Measurements from ENCODE around the gene TERC. TPM values are rescaled to one million over a fixed set of nuclear protein-coding genes. Genes with fewer than 3 reads are reported as not detected.
"Not testable (repeated sequence)": the region's sequence is repeated elsewhere in the genome, so short reads cannot be mapped to it uniquely, and the experiment has no call there.

TERC gene
- total and polyA plus RNA-seq, 4 donors, result 0.90 to 43.4 (median 15.0) TPM

DNA sequence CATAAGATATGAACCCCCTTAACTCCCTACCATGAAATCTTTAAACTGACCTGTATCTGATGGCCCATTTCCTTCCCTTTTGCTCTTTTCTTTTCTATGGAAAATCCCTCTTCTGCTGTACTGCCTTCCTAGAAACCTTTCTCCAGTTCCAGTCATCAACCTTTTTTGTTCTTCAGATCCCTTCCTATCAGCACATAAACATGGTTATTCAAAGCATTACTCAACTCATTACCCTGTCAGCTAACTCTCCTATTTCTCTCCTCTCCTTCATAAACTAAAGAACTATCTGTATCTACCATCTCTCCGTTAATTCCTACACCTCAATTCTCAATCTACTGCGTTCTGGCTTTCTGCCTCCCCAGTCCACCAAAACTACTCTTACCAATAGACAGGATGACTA lies 13.0 kb downstream of the TERC start:
- WGBS (ENCODE audit: insufficient coverage), result 100% methylated on average over 1 of the region's 2 CpGs
- no peaks in the 10 kb centered on the region for H3K27me3 ChIP-seq (ENCODE audit: control insufficient read depth, insufficient read depth, low read length)
- H3K9me3 ChIP-seq (ENCODE audit: control insufficient read depth, insufficient read depth, low read length), result no peaks in the 10 kb centered on the region

DNA sequence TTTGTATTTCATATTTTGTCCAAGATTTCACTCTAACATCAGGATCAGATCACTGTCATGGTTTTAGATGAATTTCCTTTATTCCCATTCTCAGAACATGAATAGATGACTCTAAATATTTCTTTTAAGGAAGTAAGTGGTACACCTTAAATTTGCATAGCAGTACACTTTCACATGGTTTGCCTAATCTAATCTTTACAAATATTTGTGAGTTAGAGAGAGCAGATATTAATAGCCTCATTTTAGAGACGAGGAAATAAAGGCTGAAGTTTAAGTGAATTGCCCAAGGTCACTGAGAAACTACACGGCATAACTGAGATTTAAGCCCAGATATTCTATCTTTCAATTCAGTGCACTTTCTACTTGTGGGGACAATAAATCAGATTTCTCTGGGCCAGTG lies 14.2 kb downstream of the TERC start:
- DNase-seq (ENCODE audit: low read depth in 4 of 6, low spot score in 6 of 6), result no peak
- Histone ChIP-seq H3K9me3 (ENCODE audit: control insufficient read depth, insufficient read depth, low read length) (no peaks in the 10 kb centered on the region), H3K27ac (ENCODE audit: low read depth, low read length) (no peak overlapping the region), H3K27me3 (ENCODE audit: control insufficient read depth, insufficient read depth, low read length) (no peaks in the 10 kb centered on the region), H3K36me3 (ENCODE audit: control insufficient read depth, insufficient read depth, low read length) (no peaks in the 10 kb centered on the region), H3K4me1 (ENCODE audit: control insufficient read depth, insufficient read depth, low read length) (no peaks in the 10 kb centered on the region), H3K4me3 (ENCODE audit: low read depth, low read length) (no peak overlapping the region)
- 87% methylated on average over 2 of the region's 2 CpGs for WGBS (ENCODE audit: insufficient coverage)

More for the DNA sequence above, 13.0 kb downstream of the TERC start:
- no peak overlapping the region for H3K27ac ChIP-seq (ENCODE audit: low read depth, low read length)
- H3K36me3 ChIP-seq (ENCODE audit: control insufficient read depth, insufficient read depth, low read length), result no peaks in the 10 kb centered on the region
- H3K4me3 ChIP-seq (ENCODE audit: low read depth, low read length), result no peak overlapping the region
- no peaks in the 10 kb centered on the region for H3K4me1 ChIP-seq (ENCODE audit: control insufficient read depth, insufficient read depth, low read length)
- DNase-seq (ENCODE audit: low read depth in 4 of 6, low spot score in 6 of 6), result no peak

GRCh38 chr3:169748670-169749069 lies 16.2 kb downstream of the TERC start:
- 75% methylated on average over 2 of the region's 3 CpGs for WGBS (ENCODE audit: insufficient coverage)
- no peak for DNase-seq (ENCODE audit: low read depth in 4 of 6, low spot score in 6 of 6)

DNA sequence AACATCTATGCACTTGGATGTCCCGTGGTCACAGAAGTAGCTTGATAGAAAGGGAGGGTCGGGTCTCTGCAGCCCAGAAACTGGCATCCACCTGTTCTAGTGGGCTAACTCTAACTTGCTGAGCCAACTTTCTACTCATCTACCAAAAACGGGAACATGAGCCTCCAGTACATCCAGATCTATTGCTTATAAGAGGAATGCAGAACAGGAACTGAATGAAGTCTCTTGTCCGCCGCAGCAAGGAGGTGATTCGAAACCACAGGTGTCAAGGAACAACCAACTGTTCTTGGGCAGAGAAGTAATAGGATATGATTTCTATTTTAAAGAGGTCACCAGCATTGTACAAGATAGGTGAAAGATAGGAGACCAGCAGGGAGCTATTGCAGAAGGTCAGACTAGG lies 17.9 kb downstream of the TERC start:
- H3K27me3 ChIP-seq (ENCODE audit: control insufficient read depth, insufficient read depth, low read length), result no peaks in the 10 kb centered on the region
- 100% methylated on average over 3 of the region's 6 CpGs for WGBS (ENCODE audit: insufficient coverage)
- no peaks in the 10 kb centered on the region for H3K4me1 ChIP-seq (ENCODE audit: control insufficient read depth, insufficient read depth, low read length)
- H3K27ac ChIP-seq (ENCODE audit: low read depth, low read length), result no peak overlapping the region
- H3K36me3 ChIP-seq (ENCODE audit: control insufficient read depth, insufficient read depth, low read length), result no peaks in the 10 kb centered on the region
- no peak for DNase-seq (ENCODE audit: low read depth in 4 of 6, low spot score in 6 of 6)
- H3K4me3 ChIP-seq (ENCODE audit: low read depth, low read length), result no peak overlapping the region
- no peaks in the 10 kb centered on the region for H3K9me3 ChIP-seq (ENCODE audit: control insufficient read depth, insufficient read depth, low read length)

More at GRCh38 chr3:169748670-169749069, 16.2 kb downstream of the TERC start:
- Histone ChIP-seq H3K36me3 (ENCODE audit: control insufficient read depth, insufficient read depth, low read length) (no peaks in the 10 kb centered on the region), H3K9me3 (ENCODE audit: control insufficient read depth, insufficient read depth, low read length) (no peaks in the 10 kb centered on the region), H3K27ac (ENCODE audit: low read depth, low read length) (no peak overlapping the region), H3K4me3 (ENCODE audit: low read depth, low read length) (no peak overlapping the region), H3K27me3 (ENCODE audit: control insufficient read depth, insufficient read depth, low read length) (no peaks in the 10 kb centered on the region), H3K4me1 (ENCODE audit: control insufficient read depth, insufficient read depth, low read length) (no peaks in the 10 kb centered on the region)

DNA sequence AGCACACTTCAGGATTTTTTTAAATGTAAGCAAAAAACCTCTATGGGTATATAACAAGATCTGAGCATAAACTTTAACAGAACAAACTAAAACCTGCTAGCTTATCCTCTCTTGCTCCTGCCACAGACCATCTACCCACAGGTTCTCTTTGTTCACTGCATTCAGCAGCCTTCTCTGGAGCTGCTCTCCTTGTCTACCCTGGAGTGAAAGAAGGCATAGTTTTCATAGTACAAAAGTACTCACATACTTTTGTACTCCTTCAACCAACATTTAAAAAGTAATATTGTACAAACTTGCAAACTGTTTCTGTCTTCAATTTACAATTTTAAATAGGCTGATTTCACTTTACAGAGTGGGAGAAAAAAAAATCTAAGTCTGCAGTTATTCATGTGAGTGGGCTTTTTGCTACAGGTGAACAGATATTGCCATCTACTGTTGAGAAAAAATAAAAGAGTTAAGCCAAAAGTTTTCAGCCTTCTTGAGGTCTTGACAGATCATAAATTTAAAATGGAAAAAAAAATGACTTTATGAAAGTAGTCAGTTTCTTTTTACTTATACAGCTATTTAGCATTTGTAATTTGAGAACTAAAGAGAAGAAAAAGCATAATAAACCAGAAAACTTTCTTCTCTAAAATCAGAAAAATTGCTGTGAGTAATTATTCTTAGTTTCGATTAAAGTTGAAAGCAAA lies 20.4 kb downstream of the TERC start:
- no peak overlapping the region for H3K27ac ChIP-seq (ENCODE audit: low read depth, low read length)
- H3K27me3 ChIP-seq (ENCODE audit: control insufficient read depth, insufficient read depth, low read length), result no peaks in the 10 kb centered on the region
- DNase-seq (ENCODE audit: low read depth in 4 of 6, low spot score in 6 of 6), result peak in 2 of 6 donors; percentile 55 to 72
- no CpG with 5 or more reads among the region's 1 CpG for WGBS (ENCODE audit: insufficient coverage)
- no peaks in the 10 kb centered on the region for H3K9me3 ChIP-seq (ENCODE audit: control insufficient read depth, insufficient read depth, low read length)
- no peak overlapping the region for H3K4me3 ChIP-seq (ENCODE audit: low read depth, low read length)
- H3K4me1 ChIP-seq (ENCODE audit: control insufficient read depth, insufficient read depth, low read length), result no peaks in the 10 kb centered on the region
- no peaks in the 10 kb centered on the region for H3K36me3 ChIP-seq (ENCODE audit: control insufficient read depth, insufficient read depth, low read length)

DNA sequence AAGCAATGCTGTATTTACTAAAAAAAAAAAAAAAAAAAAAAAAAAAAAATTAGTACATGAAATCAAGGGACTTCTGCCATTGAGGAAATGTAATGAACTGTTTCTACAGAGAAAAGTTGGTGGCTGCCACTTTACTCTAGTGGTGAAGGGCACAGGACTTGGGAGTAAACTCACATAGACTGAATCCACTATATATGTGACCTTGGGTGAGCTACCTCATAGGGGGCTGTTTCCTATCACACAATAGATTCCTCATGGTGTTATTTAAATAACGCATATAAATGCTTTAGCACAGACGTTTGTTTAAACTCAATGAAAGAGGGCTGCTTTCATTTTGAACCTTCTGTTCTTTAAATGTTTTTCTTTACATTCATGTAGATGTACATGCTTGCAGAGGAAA lies 25.8 kb downstream of the TERC start:
- Histone ChIP-seq H3K9me3 (ENCODE audit: control insufficient read depth, insufficient read depth, low read length) (no peaks in the 10 kb centered on the region), H3K27ac (ENCODE audit: low read depth, low read length) (no peak overlapping the region), H3K36me3 (ENCODE audit: control insufficient read depth, insufficient read depth, low read length) (no peaks in the 10 kb centered on the region), H3K4me1 (ENCODE audit: control insufficient read depth, insufficient read depth, low read length) (no peaks in the 10 kb centered on the region), H3K27me3 (ENCODE audit: control insufficient read depth, insufficient read depth, low read length) (no peaks in the 10 kb centered on the region), H3K4me3 (ENCODE audit: low read depth, low read length) (no peak overlapping the region)
- no CpG with 5 or more reads among the region's 2 CpGs for WGBS (ENCODE audit: insufficient coverage)
- DNase-seq (ENCODE audit: low read depth in 4 of 6, low spot score in 6 of 6), result no peak

DNA sequence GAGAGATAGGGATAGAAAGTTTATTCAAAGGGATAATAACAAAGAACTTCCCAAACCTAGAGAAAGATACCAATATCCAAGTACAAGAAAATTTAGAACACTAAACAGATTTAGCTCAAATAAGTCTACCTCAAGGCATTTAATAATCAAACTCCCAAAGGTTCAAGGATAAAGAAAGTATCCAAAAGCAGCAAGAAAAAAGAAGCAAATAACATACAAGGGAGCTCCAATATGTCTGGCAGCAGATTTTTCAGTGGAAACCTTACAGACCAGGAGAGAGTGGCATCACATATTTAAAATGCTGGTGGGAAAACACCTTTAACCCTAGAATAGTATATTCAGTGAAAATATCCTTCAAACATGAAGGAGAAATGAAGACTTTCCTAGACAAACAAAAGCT lies 33.0 kb downstream of the TERC start:
- H3K36me3 ChIP-seq (ENCODE audit: control insufficient read depth, insufficient read depth, low read length); DNase-seq (ENCODE audit: low read depth in 4 of 6, low spot score in 6 of 6); H3K27ac ChIP-seq (ENCODE audit: low read depth, low read length); H3K27me3 ChIP-seq (ENCODE audit: control insufficient read depth, insufficient read depth, low read length); H3K4me1 ChIP-seq (ENCODE audit: control insufficient read depth, insufficient read depth, low read length); H3K4me3 ChIP-seq (ENCODE audit: low read depth, low read length); H3K9me3 ChIP-seq (ENCODE audit: control insufficient read depth, insufficient read depth, low read length): not testable (repeated sequence)

- Histone ChIP-seq H3K9me3 (ENCODE audit: control insufficient read depth, insufficient read depth, low read length) (no peaks in the 10 kb centered on the region), H3K4me1 (ENCODE audit: control insufficient read depth, insufficient read depth, low read length) (no peaks in the 10 kb centered on the region), H3K27ac (ENCODE audit: low read depth, low read length) (no peak overlapping the region), H3K4me3 (ENCODE audit: low read depth, low read length) (no peak overlapping the region), H3K36me3 (ENCODE audit: control insufficient read depth, insufficient read depth, low read length) (no peaks in the 10 kb centered on the region), H3K27me3 (ENCODE audit: control insufficient read depth, insufficient read depth, low read length) (no peaks in the 10 kb centered on the region)
- DNase-seq (ENCODE audit: low read depth in 4 of 6, low spot score in 6 of 6), result no peak
Measured at GRCh38 chr3:169722724-169723123, 42.1 kb downstream of the TERC start.

GRCh38 chr3:169718415-169718814 lies 46.4 kb downstream of the TERC start:
- not testable (repeated sequence) for DNase-seq (ENCODE audit: low read depth in 4 of 6, low spot score in 6 of 6); H3K4me1 ChIP-seq (ENCODE audit: control insufficient read depth, insufficient read depth, low read length); H3K27ac ChIP-seq (ENCODE audit: low read depth, low read length); H3K27me3 ChIP-seq (ENCODE audit: control insufficient read depth, insufficient read depth, low read length); H3K9me3 ChIP-seq (ENCODE audit: control insufficient read depth, insufficient read depth, low read length); H3K36me3 ChIP-seq (ENCODE audit: control insufficient read depth, insufficient read depth, low read length); H3K4me3 ChIP-seq (ENCODE audit: low read depth, low read length)
- WGBS (ENCODE audit: insufficient coverage), result 100% methylated on average over 1 of the region's 4 CpGs
